Stimulated activated CD4-positive, alpha-beta T cell treated with anti-CD3 and anti-CD28 coated beads, TNF-alpha, amount 100 ng/mL, for 1 hour (primary cell): ENCODE measurements around the gene LHFPL5.

Source experiments
- DNase-seq, 3 donors: peaks; one replicate each; pipeline ENCODE4 v3.0.0-alpha.2; 2020; ENCODE audit warnings: low read depth in 3 of 3, low spot score in 1 of 3

Gene LHFPL5

GRCh38 chr6:35804996-35805736 is at the start of gene LHFPL5:
Gene LHFPL5 (plus strand): TSS chr6:35805352. CDS start chr6:35805671, 319 bp downstream.
- DNase-seq, result peak in 1 of 3 donors; percentile 34

- DNase-seq, result no peak
Observed at GRCh38 chr6:35757456-35758123, 47.6 kb upstream of the LHFPL5 start.

GRCh38 chr6:35759426-35759825 is 45.7 kb upstream of the LHFPL5 start:
- no peak for DNase-seq

GRCh38 chr6:35765739-35766138 is 39.4 kb upstream of the LHFPL5 start:
- DNase-seq, result no peak

GRCh38 chr6:35769211-35769610 is 35.9 kb upstream of the LHFPL5 start:
- no peak for DNase-seq

GRCh38 chr6:35771343-35771627 is 33.9 kb upstream of the LHFPL5 start:
- no peak for DNase-seq

GRCh38 chr6:35774116-35774794 is 30.9 kb upstream of the LHFPL5 start:
- DNase-seq, result no peak

GRCh38 chr6:35775031-35775430 is 30.1 kb upstream of the LHFPL5 start:
- DNase-seq, result no peak

- no peak for DNase-seq
Observed at GRCh38 chr6:35776364-35777215, 28.6 kb upstream of the LHFPL5 start, which contains the start of gene CLPSL2. Gene CLPSL2 (plus strand): TSS chr6:35776598. CDS start chr6:35776619, 21 bp downstream.

GRCh38 chr6:35777356-35778102 is 27.6 kb upstream of the LHFPL5 start:
- no peak for DNase-seq

GRCh38 chr6:35778437-35778836 is 26.7 kb upstream of the LHFPL5 start:
- no peak for DNase-seq

GRCh38 chr6:35780719-35781118 is 24.4 kb upstream of the LHFPL5 start, which contains the start of gene CLPSL1:
Gene CLPSL1 (plus strand): TSS chr6:35781019. CDS start chr6:35781111, 92 bp downstream.
- no peak for DNase-seq

GRCh38 chr6:35781290-35781689 is 23.9 kb upstream of the LHFPL5 start:
- DNase-seq, result no peak

- no peak for DNase-seq
Observed at GRCh38 chr6:35782424-35782823, 22.7 kb upstream of the LHFPL5 start.

- DNase-seq, result no peak
Observed at GRCh38 chr6:35784200-35784599, 21.0 kb upstream of the LHFPL5 start.

- no peak for DNase-seq
Observed at GRCh38 chr6:35786272-35786671, 18.9 kb upstream of the LHFPL5 start.

GRCh38 chr6:35786810-35787209 is 18.3 kb upstream of the LHFPL5 start:
- DNase-seq, result no peak

GRCh38 chr6:35787266-35788218 is 17.6 kb upstream of the LHFPL5 start:
- DNase-seq, result no peak

- DNase-seq, result no peak
Observed at GRCh38 chr6:35788423-35788982, 16.6 kb upstream of the LHFPL5 start.
